GM12864 (cell line): Measurements from ENCODE around the gene CHKB.

Experiments used
- DNase-seq: peaks from one replicate; pipeline ENCODE4 v3.0.0-alpha.2; 2011; ENCODE audit warnings: low read depth
- H3K4me3 ChIP-seq: 2 replicates; pipeline ENCODE4 v1.5.1; 2011; ENCODE audit warnings: mild to moderate bottlenecking, low read depth, low read length, control low read depth
- CTCF ChIP-seq: IDR thresholded peaks from 2 replicates; pipeline ENCODE4 v1.5.1; 2011; ENCODE audit warnings: low read depth, mild to moderate bottlenecking, moderate library complexity, low read length, control low read depth, inconsistent platforms; ENCODE audit errors: missing control alignments

Gene CHKB

DNA sequence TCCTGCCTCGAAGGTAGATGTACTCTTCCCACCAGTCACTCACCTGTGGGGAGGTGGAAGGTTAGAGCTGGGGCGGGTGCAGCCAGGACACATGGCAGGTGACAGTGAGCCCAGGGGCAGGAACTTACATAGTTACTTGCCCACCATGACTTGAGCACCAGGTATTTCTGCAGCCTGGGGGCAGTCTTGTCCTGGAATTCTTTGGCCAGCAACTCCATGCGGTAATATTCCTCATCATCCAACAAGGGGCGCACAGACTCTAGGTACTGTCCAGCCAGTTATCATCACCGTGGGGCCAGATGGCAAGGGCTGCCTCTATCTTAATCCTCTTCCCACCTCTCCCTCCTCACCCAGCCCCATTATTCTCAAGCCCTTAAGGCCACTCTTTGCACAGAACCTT, 6.6 kb downstream of the CHKB start:
- no peak for DNase-seq
- no peak overlapping the region for H3K4me3 ChIP-seq
- TF ChIP-seq CTCF, result no peak

GRCh38 chr22:50575426-50575941, 7.2 kb downstream of the CHKB start:
- TF ChIP-seq CTCF, result no peak
- no peak overlapping the region for H3K4me3 ChIP-seq
- DNase-seq, result no peak

- no peak for TF ChIP-seq CTCF
These were observed 8.3 kb downstream of the CHKB start for GRCh38 chr22:50574383-50574755.

DNA sequence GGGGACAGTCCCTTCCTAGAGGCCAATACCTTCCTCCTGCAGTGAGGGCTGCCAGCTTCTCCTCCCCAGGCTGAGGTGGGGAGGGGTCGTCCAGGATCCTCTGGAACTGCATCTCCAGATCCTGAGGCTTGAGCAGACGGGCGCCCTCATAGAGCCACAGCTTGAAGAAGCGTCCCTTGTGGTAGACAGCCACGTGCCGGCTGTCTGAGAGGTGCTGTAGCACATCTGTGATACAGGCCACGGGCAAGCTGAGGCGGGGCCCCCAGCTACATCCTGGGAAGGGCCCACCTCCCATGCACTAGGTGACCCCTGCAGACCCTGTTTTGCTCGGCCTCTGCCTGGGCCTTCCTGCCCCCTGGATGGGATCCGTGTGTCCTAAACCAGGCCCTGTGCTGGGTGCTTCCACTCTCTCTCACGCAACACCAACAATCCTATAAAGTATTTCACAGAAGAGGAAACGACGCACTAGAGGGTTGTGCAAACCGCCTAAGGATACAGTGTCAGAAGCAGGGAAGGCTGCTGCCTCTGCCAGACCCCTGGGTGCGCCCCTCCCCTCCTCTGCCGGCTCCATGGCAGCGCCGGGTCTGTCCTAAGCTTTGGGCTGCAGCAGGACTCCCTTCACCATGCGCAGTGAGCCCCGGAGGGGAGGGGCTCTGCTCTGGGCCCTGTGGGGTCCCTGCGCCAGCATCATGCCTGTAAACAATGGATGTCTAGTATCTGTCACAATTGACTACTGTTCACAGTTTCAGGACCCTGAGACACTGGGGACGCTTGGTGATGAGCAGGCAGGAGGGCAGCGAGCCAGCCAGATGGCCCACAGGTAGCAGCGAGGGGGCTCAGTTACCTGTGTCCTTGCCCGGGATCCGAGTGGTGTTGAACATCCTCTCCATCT, 8.9 kb downstream of the CHKB start:
- TF ChIP-seq CTCF, result no peak
- no peak overlapping the region for H3K4me3 ChIP-seq
- DNase-seq, result no peak

More at GRCh38 chr22:50574383-50574755, 8.3 kb downstream of the CHKB start:
- no peak overlapping the region for H3K4me3 ChIP-seq
- no peak for DNase-seq

DNA sequence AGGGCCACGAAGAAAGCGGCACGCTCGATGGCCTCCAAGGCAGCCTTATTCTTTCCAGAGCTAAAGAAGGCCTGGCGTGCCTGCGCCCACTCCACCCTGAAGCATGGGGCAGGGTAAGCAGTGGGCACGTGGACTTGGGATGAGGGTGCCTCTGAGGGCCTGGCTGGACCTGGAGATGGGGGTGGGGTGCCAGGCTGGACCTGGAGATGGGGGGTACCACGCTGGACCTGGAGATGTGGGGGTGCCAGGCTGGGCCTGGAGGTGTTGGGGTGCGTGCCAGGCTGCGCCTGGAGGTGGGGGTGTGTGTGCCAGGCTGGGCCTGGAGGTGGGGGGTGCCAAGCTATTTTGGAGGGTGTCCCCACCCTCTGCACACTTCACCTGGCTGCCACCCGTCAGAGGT, 9.7 kb downstream of the CHKB start:
- DNase-seq, result no peak
- no peak overlapping the region for H3K4me3 ChIP-seq
- TF ChIP-seq CTCF, result no peak

DNA sequence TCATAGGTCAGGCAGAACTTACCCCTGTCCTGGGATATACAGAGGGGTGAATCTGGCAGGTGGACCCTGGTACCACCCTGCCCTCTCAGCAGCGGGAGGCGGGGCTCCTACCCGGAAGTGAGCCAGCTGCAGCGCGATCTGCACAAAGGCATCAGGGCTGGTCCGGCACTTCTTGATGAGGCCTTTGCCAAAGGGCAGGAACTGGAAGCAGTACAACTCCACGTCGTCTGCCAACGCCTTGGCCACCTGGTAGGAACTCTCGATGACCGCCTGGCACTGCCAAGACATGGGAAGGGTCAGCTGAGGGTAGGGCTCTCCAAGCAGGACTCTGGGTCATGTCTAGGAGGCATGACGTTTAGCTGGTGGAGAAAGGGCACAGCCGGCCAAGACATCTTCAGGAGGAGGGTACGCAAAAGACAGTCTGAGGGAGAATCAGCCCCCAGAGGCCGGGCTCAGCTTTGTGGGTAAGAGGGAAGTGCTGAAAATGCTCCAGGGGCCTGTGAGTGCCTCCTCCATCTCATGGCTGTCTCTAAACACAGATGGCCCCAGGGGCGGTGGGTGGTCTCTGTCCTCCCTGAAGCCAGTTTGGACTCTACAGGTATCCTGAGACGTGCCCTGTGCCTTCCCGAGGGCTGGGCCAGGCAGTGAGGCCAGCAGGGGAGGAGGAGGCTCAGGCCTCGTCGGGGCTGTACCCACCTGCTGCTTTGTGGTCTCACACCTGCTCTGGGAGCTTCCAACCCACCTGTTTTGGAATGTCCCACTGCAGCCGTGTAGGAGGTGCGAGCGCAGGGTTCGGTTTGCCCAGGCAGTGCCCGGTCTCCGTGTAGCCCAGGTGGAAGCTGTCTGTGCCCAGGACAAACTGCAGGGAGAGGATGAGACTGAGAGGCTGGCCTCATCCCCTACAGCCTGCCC, 11.1 kb downstream of the CHKB start:
- no peak overlapping the region for H3K4me3 ChIP-seq
- DNase-seq, result no peak
- TF ChIP-seq CTCF, result no peak
